GM13976 (cell line): ENCODE data around the gene GRAMD1C.

ENCODE experiments used
- DNase-seq: peaks from one replicate; pipeline ENCODE4 v3.0.0; 2012; ENCODE audit warnings: low spot score
- CTCF ChIP-seq: IDR thresholded peaks from 2 replicates; pipeline ENCODE4 v1.5.1; 2012; ENCODE audit warnings: borderline replicate concordance, mild to moderate bottlenecking; ENCODE audit not compliant: insufficient read depth; ENCODE audit errors: extremely low read depth, missing control alignments, control extremely low read depth
- in situ Hi-C: fragments of 300-500 bp; cut with MboI; formaldehyde crosslinking; loops from one replicate; pipeline ENCODE4 v1.12.0; 2022; ENCODE audit warnings: low sequenced_read_pairs, mixed read lengths, inconsistent platforms; ENCODE audit not compliant: unreplicated experiment

The GRAMD1C gene

GRCh38 chr3:113812854-113813253 lies 25.7 kb upstream of the GRAMD1C start:
- TF ChIP-seq CTCF: no peak
- no peak for DNase-seq
- in situ Hi-C loops: no loop called here

- no peak for TF ChIP-seq CTCF
- no peak for DNase-seq
- in situ Hi-C loops: no loop called here
These were observed 18.7 kb upstream of the GRAMD1C start for GRCh38 chr3:113819866-113820265.

GRCh38 chr3:113825090-113825489 lies 13.5 kb upstream of the GRAMD1C start:
- TF ChIP-seq CTCF: no peak
- in situ Hi-C loops: no loop called here
- DNase-seq: peak; percentile 71

- TF ChIP-seq CTCF: no peak
- no peak for DNase-seq
- in situ Hi-C loops: no loop called here
These were observed 10.0 kb upstream of the GRAMD1C start for GRCh38 chr3:113828600-113828999.

GRCh38 chr3:113829576-113830354 lies 8.8 kb upstream of the GRAMD1C start:
- DNase-seq: no peak
- in situ Hi-C loops: no loop called here
- no peak for TF ChIP-seq CTCF

DNA sequence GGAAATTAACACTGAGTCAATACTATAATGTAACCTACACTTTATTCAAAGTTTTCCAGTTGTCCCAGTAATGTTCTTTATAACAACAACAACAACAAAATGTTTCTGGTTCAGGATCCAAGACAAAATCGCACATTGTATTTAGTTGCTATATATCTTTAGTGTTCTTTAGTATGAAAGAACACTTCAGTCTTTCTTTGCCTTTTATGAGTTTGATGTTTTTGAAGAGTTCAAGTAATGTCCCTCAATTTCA lies 7.6 kb upstream of the GRAMD1C start:
- DNase-seq: no peak
- in situ Hi-C loops: no loop called here
- TF ChIP-seq CTCF: no peak
